Cerebellar cortex (tissue), 1 donor: Measurements from ENCODE around the gene FBLN1.

Experiments used
- DNase-seq: peaks from one replicate; pipeline ENCODE4 v3.0.0-alpha.2; 2015; ENCODE audit warnings: low spot score

Gene FBLN1

GRCh38 chr22:45504373-45505341 lies 2.0 kb downstream of the FBLN1 start:
- DNase-seq, result peak; percentile 13

GRCh38 chr22:45505991-45506747 lies 3.5 kb downstream of the FBLN1 start:
- DNase-seq, result no peak

GRCh38 chr22:45506816-45507360 lies 4.2 kb downstream of the FBLN1 start:
- no peak for DNase-seq

- DNase-seq, result no peak
Measured at GRCh38 chr22:45507798-45508197, 5.1 kb downstream of the FBLN1 start.

- DNase-seq, result no peak
Measured at GRCh38 chr22:45508814-45509213, 6.1 kb downstream of the FBLN1 start.

GRCh38 chr22:45510376-45511232 lies 7.9 kb downstream of the FBLN1 start:
- no peak for DNase-seq

GRCh38 chr22:45511847-45512261 lies 9.2 kb downstream of the FBLN1 start:
- no peak for DNase-seq

GRCh38 chr22:45512363-45512762 lies 9.7 kb downstream of the FBLN1 start:
- no peak for DNase-seq

- DNase-seq, result no peak
Measured at GRCh38 chr22:45515676-45516075, 13.0 kb downstream of the FBLN1 start.

- no peak for DNase-seq
Measured at GRCh38 chr22:45516163-45516562, 13.5 kb downstream of the FBLN1 start.

GRCh38 chr22:45516923-45517675 lies 14.4 kb downstream of the FBLN1 start:
- DNase-seq, result no peak

GRCh38 chr22:45518136-45518535 lies 15.5 kb downstream of the FBLN1 start:
- no peak for DNase-seq

- peak; percentile 36 for DNase-seq
Measured at GRCh38 chr22:45518580-45518991, 15.9 kb downstream of the FBLN1 start.

GRCh38 chr22:45521178-45521577 lies 18.5 kb downstream of the FBLN1 start:
- no peak for DNase-seq

GRCh38 chr22:45522462-45522861 lies 19.8 kb downstream of the FBLN1 start:
- no peak for DNase-seq

GRCh38 chr22:45524157-45524556 lies 21.5 kb downstream of the FBLN1 start:
- DNase-seq, result no peak

- no peak for DNase-seq
Measured at GRCh38 chr22:45524966-45525365, 22.3 kb downstream of the FBLN1 start.

GRCh38 chr22:45525480-45525879 lies 22.8 kb downstream of the FBLN1 start:
- no peak for DNase-seq

GRCh38 chr22:45526281-45526680 lies 23.6 kb downstream of the FBLN1 start:
- DNase-seq, result no peak

- DNase-seq, result no peak
Measured at GRCh38 chr22:45526768-45527360, 24.2 kb downstream of the FBLN1 start.

- no peak for DNase-seq
Measured at GRCh38 chr22:45527456-45527855, 24.8 kb downstream of the FBLN1 start.
